Spinal cord (tissue), 10 donors: ENCODE measurements around the gene MSMB. TPM values are rescaled to one million over a fixed set of nuclear protein-coding genes. Genes with fewer than 3 reads are reported as not detected.
"Not testable (repeated sequence)": the region's sequence is repeated elsewhere in the genome, so short reads cannot be mapped to it uniquely, and the experiment has no call there.

ENCODE experiments used
- DNase-seq, 6 donors: peaks; one replicate each; pipeline versions ENCODE4 v3.0.0 to v3.0.0-alpha.2; 2013 to 2015; ENCODE audit warnings: low spot score in 6 of 6, low read depth in 4 of 6
- H3K27ac ChIP-seq: one replicate; pipeline ENCODE4 v1.5.1; 2013; ENCODE audit warnings: low read depth, low read length, control low read depth
- H3K27me3 ChIP-seq: one replicate; pipeline ENCODE4 v1.6.1; 2013; ENCODE audit warnings: low read length; ENCODE audit not compliant: control insufficient read depth, insufficient read depth
- H3K36me3 ChIP-seq: one replicate; pipeline ENCODE4 v1.6.1; 2013; ENCODE audit warnings: low read length; ENCODE audit not compliant: control insufficient read depth, insufficient read depth
- H3K4me1 ChIP-seq: one replicate; pipeline ENCODE4 v1.6.1; 2013; ENCODE audit warnings: low read length; ENCODE audit not compliant: control insufficient read depth, insufficient read depth
- H3K4me3 ChIP-seq: one replicate; pipeline ENCODE4 v1.5.1; 2013; ENCODE audit warnings: low read depth, low read length, control low read depth
- H3K9me3 ChIP-seq: one replicate; pipeline ENCODE4 v1.6.1; 2013; ENCODE audit warnings: low read length; ENCODE audit not compliant: control insufficient read depth, insufficient read depth
- WGBS: methylation state at CpG from one replicate; pipeline ENCODE4 v1.1.5; 2013; ENCODE audit warnings: missing lambda C conversion rate; ENCODE audit not compliant: insufficient coverage; 5-methylcytosine and 5-hydroxymethylcytosine counted together
- polyA plus RNA-seq, 2 donors: library from polyadenylated mRNA; unstranded; fragments of 120-200 nt; gene quantifications; one replicate each; pipeline ENCODE4 v1.2.1, GENCODE V29; 2013; ENCODE audit not compliant: insufficient read length in 2 of 2
- small RNA-seq: library from RNA; depleted of rRNA; stranded (forward); fragments of <200 nt; gene quantifications from one replicate; pipeline ENCODE3, GENCODE V24; 2014; ENCODE audit warnings: low replicate concordance
- total RNA-seq, 2 donors: library from RNA; depleted of rRNA in 1 of 2; stranded (reverse); fragments of 120-200 nt in 1 of 2; fragments of >200 nt in 1 of 2; gene quantifications; one replicate each; pipeline versions ENCODE4 v1.2.3 to v1.2.4, GENCODE V29; 2013 to 2014
- donor health status: healthy.

The MSMB gene
- total and polyA plus RNA-seq, 4 donors = not detected

GRCh38 chr10:46000538-46000937, 45.5 kb downstream of the MSMB start:
- Histone ChIP-seq H3K27ac (no peak overlapping the region), H3K4me1 (no peaks in the 10 kb centered on the region), H3K4me3 (no peak overlapping the region), H3K36me3 (peaks cover 32% of the 10 kb centered on the region), H3K9me3 (no peaks in the 10 kb centered on the region), H3K27me3 (no peaks in the 10 kb centered on the region)
- WGBS = no CpG with 5 or more reads among the region's 1 CpG
- DNase-seq = no peak

- DNase-seq, H3K27me3 ChIP-seq, H3K4me1 ChIP-seq, H3K4me3 ChIP-seq, H3K9me3 ChIP-seq, H3K27ac ChIP-seq: not testable (repeated sequence)
- 100% methylated on average over 2 of the region's 5 CpGs for WGBS
- peaks cover 32% of the 10 kb centered on the region for H3K36me3 ChIP-seq
Observed at GRCh38 chr10:45999955-46000354, 46.1 kb downstream of the MSMB start.

GRCh38 chr10:45997994-45998763, 47.9 kb downstream of the MSMB start:
- no CpG with 5 or more reads among the region's 5 CpGs for WGBS
- H3K36me3 ChIP-seq = peaks cover 19% of the 10 kb centered on the region

GRCh38 chr10:45997557-45997956, 48.5 kb downstream of the MSMB start:
- DNase-seq = no peak
- Histone ChIP-seq H3K4me3 (no peak overlapping the region), H3K4me1 (no peaks in the 10 kb centered on the region), H3K36me3 (peaks cover 13% of the 10 kb centered on the region), H3K27me3 (no peaks in the 10 kb centered on the region), H3K9me3 (no peaks in the 10 kb centered on the region), H3K27ac (no peak overlapping the region)
- WGBS = no CpG with 5 or more reads among the region's 4 CpGs

More at GRCh38 chr10:45997994-45998763, 47.9 kb downstream of the MSMB start:
- no peak overlapping the region for H3K4me3 ChIP-seq
- H3K9me3 ChIP-seq = no peaks in the 10 kb centered on the region
- DNase-seq = no peak
- H3K4me1 ChIP-seq = no peaks in the 10 kb centered on the region
- no peak overlapping the region for H3K27ac ChIP-seq
- no peaks in the 10 kb centered on the region for H3K27me3 ChIP-seq

- H3K4me3 ChIP-seq, H3K36me3 ChIP-seq, H3K9me3 ChIP-seq, DNase-seq, H3K27me3 ChIP-seq, H3K27ac ChIP-seq, H3K4me1 ChIP-seq: not testable (repeated sequence)
- no CpG with 5 or more reads among the region's 3 CpGs for WGBS
Observed at GRCh38 chr10:45985590-45985989, 60.5 kb downstream of the MSMB start.

- DNase-seq, H3K4me3 ChIP-seq, H3K27me3 ChIP-seq, H3K4me1 ChIP-seq, H3K27ac ChIP-seq, H3K9me3 ChIP-seq, H3K36me3 ChIP-seq: not testable (repeated sequence)
- no CpG with 5 or more reads among the region's 2 CpGs for WGBS
Observed at GRCh38 chr10:45984473-45984872, 61.6 kb downstream of the MSMB start.

GRCh38 chr10:45983538-45984186, 62.4 kb downstream of the MSMB start:
- H3K27me3 ChIP-seq, H3K36me3 ChIP-seq, H3K27ac ChIP-seq, H3K4me1 ChIP-seq, H3K9me3 ChIP-seq, H3K4me3 ChIP-seq: not testable (repeated sequence)
- peak in 4 of 6 donors; percentile 9 to 80 (median 34) for DNase-seq
- no CpG with 5 or more reads among the region's 6 CpGs for WGBS

Small RNA genes within 50 kb of the gene (small RNA-seq; reads per million reads assigned to genes)
- gene SNORA74C-1 = not detected

Other genes starting within 250 kb of the MSMB start
- 10 to 100 TPM; 14.8 to 15.6 TPM for gene AGAP4, start 198.8 kb downstream of the MSMB start, total RNA-seq
- 10 to 100 TPM; 24.6 to 56.6 TPM for gene AGAP4, start 198.8 kb downstream of the MSMB start, polyA plus RNA-seq
- 10 to 100 TPM; 64.3 to 69.4 TPM for gene TIMM23, start 73.8 kb downstream of the MSMB start, total RNA-seq
- gene TIMM23, start 73.8 kb downstream of the MSMB start, polyA plus RNA-seq = 10 to 100 TPM; 74.8 to 78.9 TPM
- gene NCOA4, start 15.6 kb downstream of the MSMB start, total RNA-seq = 100 to 1,000 TPM; 201 to 427 TPM
- 100 to 1,000 TPM; 118 to 154 TPM for gene NCOA4, start 15.6 kb downstream of the MSMB start, polyA plus RNA-seq
- gene ANTXRL, start 240.7 kb upstream of the MSMB start, total RNA-seq = under 1 TPM in 1 of 2 donors, not detected in 1; 0.06 TPM
- not detected for gene ANTXRL, start 240.7 kb upstream of the MSMB start, polyA plus RNA-seq